Measurements from ENCODE around the gene ZNF580. TPM values are rescaled to one million over a fixed set of nuclear protein-coding genes. Genes with fewer than 3 reads are reported as not detected.

ZNF580 gene
- total and polyA plus RNA-seq, 9 of the 15 experiments (the other 6 are each of a cell fraction or from before 2014, with no cell fraction given) = 2.3 to 47.4 (median 6.0) TPM

GRCh38 chr19:55684946-55685681 lies 44.3 kb downstream of the ZNF580 start:
- BruUV-seq (replicated peaks) = no TSS peak
- in situ Hi-C loops (cut with MboI) = no loop called here
- no peak overlapping the region for H3K27ac ChIP-seq (ENCODE audit: extremely low read depth, low read depth, low read length)
- TF ChIP-seq, protein P1, sequence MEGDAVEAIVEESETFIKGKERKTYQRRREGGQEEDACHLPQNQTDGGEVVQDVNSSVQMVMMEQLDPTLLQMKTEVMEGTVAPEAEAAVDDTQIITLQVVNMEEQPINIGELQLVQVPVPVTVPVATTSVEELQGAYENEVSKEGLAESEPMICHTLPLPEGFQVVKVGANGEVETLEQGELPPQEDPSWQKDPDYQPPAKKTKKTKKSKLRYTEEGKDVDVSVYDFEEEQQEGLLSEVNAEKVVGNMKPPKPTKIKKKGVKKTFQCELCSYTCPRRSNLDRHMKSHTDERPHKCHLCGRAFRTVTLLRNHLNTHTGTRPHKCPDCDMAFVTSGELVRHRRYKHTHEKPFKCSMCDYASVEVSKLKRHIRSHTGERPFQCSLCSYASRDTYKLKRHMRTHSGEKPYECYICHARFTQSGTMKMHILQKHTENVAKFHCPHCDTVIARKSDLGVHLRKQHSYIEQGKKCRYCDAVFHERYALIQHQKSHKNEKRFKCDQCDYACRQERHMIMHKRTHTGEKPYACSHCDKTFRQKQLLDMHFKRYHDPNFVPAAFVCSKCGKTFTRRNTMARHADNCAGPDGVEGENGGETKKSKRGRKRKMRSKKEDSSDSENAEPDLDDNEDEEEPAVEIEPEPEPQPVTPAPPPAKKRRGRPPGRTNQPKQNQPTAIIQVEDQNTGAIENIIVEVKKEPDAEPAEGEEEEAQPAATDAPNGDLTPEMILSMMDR (IDR thresholded peaks at IDR 0.05 in 2 of 3, conservative IDR thresholded peaks at IDR 0.05 in 1 of 3; ENCODE audit: insufficient read depth in 2 of 3, low read depth in 1 of 3, low read length in 3 of 3) = no peak
- TF ChIP-seq, protein P2, sequence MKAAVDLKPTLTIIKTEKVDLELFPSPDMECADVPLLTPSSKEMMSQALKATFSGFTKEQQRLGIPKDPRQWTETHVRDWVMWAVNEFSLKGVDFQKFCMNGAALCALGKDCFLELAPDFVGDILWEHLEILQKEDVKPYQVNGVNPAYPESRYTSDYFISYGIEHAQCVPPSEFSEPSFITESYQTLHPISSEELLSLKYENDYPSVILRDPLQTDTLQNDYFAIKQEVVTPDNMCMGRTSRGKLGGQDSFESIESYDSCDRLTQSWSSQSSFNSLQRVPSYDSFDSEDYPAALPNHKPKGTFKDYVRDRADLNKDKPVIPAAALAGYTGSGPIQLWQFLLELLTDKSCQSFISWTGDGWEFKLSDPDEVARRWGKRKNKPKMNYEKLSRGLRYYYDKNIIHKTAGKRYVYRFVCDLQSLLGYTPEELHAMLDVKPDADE (conservative IDR thresholded peaks at IDR 0.05; ENCODE audit: control insufficient read depth, low read depth, low read length) = no peak
- TF ChIP-seq SMARCE1 (IDR thresholded peaks at IDR 0.05) (no peak), ZNF592 (IDR thresholded peaks at IDR 0.05) (no peak)

More at GRCh38 chr19:55684946-55685681, 44.3 kb downstream of the ZNF580 start:
- intact Hi-C loops (cut with micrococcal nuclease) = no loop called here
- Histone ChIP-seq H3K4me3 (no peak overlapping the region), H3K9me3 (replicated peaks; ENCODE audit: control insufficient read depth, insufficient read depth, low read depth, low read length) (no peaks in the 10 kb centered on the region), H3K9me1 (ENCODE audit: control insufficient read depth, insufficient read depth, low read length) (no peaks in the 10 kb centered on the region), H4K20me1 (replicated peaks; ENCODE audit: control insufficient read depth, insufficient read depth, low read length) (peaks cover 43% of the 10 kb centered on the region), H3K4me1 (replicated peaks in 1 of 2; ENCODE audit: control insufficient read depth in 2 of 2, insufficient read depth in 2 of 2, low read length in 2 of 2) (peaks cover 0 to 53% of the 10 kb centered on the region in 2 experiments; a peak in 3 of 5 replicates), H3K9ac (ENCODE audit: insufficient read depth in 1 of 2, low read depth in 2 of 2, low read length in 2 of 2) (peak overlapping the region in 1 of 2 experiments; percentile 45; a peak in 1 of 4 replicates), H3K27me3 (ENCODE audit: control insufficient read depth in 2 of 2, insufficient read depth in 2 of 2, low read length in 2 of 2) (no peaks in the 10 kb centered on the region), H2AFZ (ENCODE audit: low read depth, low read length) (no peak overlapping the region), H3K4me2 (ENCODE audit: insufficient read depth, low read length) (no peak overlapping the region), H3K79me2 (ENCODE audit: control insufficient read depth, insufficient read depth, low read length) (peaks cover 39% of the 10 kb centered on the region), H3K36me3 (ENCODE audit: control insufficient read depth, insufficient read depth, low read length) (peaks cover 86% of the 10 kb centered on the region; the same call in 2 of the 3 replicates)
- POLR2A ChIA-PET = interaction anchor here (0.5 kb wide), 1 partner anchor 45 kb away, joined by 5 read pairs; no protein-coding TSS in a partner anchor
- CTCF ChIA-PET (ENCODE audit: low intra/inter-chr PET ratio) = no interaction called here
- no peak for ATAC-seq
- DNase-seq (ENCODE audit: extremely low read depth in 1 of 4, low spot score in 3 of 4) = no peak
- WGBS (ENCODE audit: insufficient coverage, low coverage, missing lambda C conversion rate) = 96% methylated on average over 30 of the region's 60 CpGs
- no peak for FAIRE-seq
